ENCODE measurements around the gene DSTYK.
A peak's percentile ranks its signal among the peaks of the same experiment; 100 is the strongest.

Gene DSTYK

DNA sequence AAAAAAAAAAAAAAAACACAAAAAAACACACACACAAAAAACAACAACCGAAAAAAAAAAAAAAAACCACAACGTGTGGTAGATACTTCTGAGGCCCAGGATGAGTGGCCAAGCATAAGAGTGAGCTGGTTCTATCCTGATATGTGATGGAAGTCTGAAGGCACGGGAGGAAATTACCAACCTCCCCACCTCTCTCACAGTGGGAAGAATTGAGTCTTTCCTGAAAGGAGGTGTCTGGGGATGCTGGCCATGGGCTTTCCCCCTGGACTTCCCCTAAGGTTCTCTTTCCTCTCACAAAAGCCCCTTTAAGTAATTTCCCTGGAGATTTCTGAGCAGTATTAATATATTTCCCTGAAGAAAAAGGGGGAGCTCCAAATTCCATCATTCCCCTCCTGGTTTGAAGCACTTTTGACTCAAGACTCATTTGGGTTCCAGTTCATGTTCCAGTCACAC lies 21.5 kb upstream of the DSTYK start:
- peaks cover 30 to 32% of the 10 kb centered on the region in 2 experiments for H3K4me1 ChIP-seq (ENCODE audit: control insufficient read depth in 1 of 2, insufficient read depth in 1 of 2, low read depth in 1 of 2, low read length in 1 of 2)
- H3K27ac ChIP-seq, result no peak overlapping the region
- TF ChIP-seq, protein P1, sequence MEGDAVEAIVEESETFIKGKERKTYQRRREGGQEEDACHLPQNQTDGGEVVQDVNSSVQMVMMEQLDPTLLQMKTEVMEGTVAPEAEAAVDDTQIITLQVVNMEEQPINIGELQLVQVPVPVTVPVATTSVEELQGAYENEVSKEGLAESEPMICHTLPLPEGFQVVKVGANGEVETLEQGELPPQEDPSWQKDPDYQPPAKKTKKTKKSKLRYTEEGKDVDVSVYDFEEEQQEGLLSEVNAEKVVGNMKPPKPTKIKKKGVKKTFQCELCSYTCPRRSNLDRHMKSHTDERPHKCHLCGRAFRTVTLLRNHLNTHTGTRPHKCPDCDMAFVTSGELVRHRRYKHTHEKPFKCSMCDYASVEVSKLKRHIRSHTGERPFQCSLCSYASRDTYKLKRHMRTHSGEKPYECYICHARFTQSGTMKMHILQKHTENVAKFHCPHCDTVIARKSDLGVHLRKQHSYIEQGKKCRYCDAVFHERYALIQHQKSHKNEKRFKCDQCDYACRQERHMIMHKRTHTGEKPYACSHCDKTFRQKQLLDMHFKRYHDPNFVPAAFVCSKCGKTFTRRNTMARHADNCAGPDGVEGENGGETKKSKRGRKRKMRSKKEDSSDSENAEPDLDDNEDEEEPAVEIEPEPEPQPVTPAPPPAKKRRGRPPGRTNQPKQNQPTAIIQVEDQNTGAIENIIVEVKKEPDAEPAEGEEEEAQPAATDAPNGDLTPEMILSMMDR (IDR thresholded peaks at IDR 0.05), result no peak
- no peaks in the 10 kb centered on the region for H3K9me3 ChIP-seq
- peaks cover 30% of the 10 kb centered on the region for H3K27me3 ChIP-seq
- no peaks in the 10 kb centered on the region for H3K36me3 ChIP-seq
- no peak overlapping the region for H3K4me3 ChIP-seq (ENCODE audit: low read depth in 1 of 2, low read length in 1 of 2)

DNA sequence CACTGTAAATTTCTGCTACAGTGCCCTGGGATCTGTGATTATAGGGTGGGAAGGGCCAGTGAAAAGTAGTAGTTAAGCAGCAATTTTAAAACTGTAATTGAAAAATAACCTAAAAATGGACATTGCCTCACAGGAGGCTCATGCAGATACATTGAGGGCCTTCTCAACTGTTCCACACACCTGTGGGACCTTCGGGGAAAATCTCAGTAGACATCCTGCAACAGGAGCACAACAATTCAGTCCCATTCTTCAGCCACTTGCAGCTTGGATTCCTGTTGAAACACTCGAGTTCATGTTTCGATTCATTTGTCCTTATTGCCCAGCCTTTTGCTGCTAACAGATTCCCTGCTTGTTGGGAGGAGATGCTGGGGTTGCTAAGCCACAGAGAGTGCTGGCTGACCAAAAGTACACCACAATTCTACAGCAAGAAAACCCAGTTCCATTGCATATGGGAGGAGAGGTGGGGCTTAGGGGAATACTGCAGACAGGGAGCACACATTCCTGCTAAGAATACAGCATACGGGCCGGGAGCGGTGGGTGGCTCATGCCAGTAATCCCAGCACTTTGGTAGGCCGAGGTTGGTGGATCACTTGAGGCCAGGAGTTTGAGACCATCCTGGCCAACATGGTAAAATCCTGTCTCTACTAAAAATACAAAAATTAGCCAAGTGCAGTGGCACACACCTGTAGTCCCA lies 20.8 kb upstream of the DSTYK start:
- H3K27ac ChIP-seq, result no peak overlapping the region
- H3K27me3 ChIP-seq, result peaks cover 37% of the 10 kb centered on the region
- H3K4me3 ChIP-seq (ENCODE audit: low read depth in 1 of 2, low read length in 1 of 2), result no peak overlapping the region
- peaks cover 28 to 30% of the 10 kb centered on the region in 2 experiments for H3K4me1 ChIP-seq (ENCODE audit: control insufficient read depth in 1 of 2, insufficient read depth in 1 of 2, low read depth in 1 of 2, low read length in 1 of 2)
- TF ChIP-seq, protein P1 (IDR thresholded peaks at IDR 0.05), result no peak
- no peaks in the 10 kb centered on the region for H3K36me3 ChIP-seq
- no peaks in the 10 kb centered on the region for H3K9me3 ChIP-seq

DNA sequence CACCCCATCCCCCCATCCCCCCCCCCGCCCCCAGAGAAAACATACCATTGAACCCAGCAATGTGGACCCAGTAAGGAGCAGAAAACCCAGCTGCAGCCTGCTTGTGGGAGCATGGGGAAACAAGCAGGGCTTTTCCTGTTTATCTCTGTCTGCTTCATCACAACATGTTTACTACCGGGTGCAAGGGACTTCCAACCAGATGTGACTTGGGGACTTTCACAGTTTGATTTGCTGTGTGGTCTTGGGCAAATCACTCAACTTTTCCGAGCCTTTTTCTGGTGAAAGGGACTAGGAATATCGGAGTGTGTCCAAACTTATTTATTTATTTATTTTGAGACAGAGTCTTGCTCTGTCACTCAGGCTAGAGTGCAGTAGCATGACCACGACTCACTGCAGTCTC lies 19.5 kb upstream of the DSTYK start:
- no peaks in the 10 kb centered on the region for H3K9me3 ChIP-seq
- H3K4me1 ChIP-seq (ENCODE audit: control insufficient read depth in 1 of 2, insufficient read depth in 1 of 2, low read depth in 1 of 2, low read length in 1 of 2), result peaks cover 25 to 28% of the 10 kb centered on the region in 2 experiments
- no peaks in the 10 kb centered on the region for H3K36me3 ChIP-seq
- no peak overlapping the region for H3K4me3 ChIP-seq (ENCODE audit: low read depth in 1 of 2, low read length in 1 of 2)
- H3K27ac ChIP-seq, result no peak overlapping the region
- peaks cover 50% of the 10 kb centered on the region for H3K27me3 ChIP-seq
- TF ChIP-seq, protein P1 (IDR thresholded peaks at IDR 0.05), result no peak

DNA sequence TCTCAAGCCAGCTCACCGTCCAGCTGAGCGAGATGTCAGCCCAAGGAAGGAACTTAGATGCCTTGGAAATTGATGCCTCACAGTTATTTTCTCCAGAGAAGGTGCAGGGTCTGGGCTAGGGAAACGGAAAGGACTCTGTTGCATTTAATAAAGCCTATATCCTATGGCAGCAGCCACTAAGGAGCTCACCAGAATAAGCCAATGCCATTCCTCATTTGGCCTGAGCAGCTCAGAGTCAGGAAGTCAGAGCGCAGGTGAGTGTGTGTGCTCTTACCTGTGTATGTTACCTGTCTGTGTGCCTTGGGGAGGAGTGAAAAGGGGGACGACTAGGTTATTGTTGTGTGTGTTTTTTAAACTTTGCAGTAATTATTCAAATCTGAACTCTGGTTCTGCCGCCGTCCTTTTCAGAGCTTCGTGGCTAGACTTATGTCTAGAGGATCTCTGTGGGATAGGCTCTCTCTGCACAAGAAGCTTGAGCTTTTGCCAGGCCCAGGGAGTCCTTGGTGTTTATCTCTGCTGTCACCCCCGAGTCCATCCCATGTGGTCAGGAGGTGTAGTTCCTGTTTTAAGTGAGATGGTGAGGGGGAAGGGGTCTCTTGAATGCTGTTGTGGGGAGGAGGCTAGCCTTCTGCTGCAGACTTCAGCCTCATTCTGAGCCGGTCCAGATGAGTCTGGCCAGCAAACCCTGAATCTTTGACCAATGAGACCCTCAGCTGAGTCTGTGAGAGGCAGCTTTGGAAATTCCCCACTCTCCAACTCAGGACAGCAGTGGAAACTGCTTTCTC lies 18.6 kb upstream of the DSTYK start:
- TF ChIP-seq, protein P1 (IDR thresholded peaks at IDR 0.05), result no peak
- Histone ChIP-seq H3K36me3 (no peaks in the 10 kb centered on the region), H3K4me1 (ENCODE audit: control insufficient read depth in 1 of 2, insufficient read depth in 1 of 2, low read depth in 1 of 2, low read length in 1 of 2) (peaks cover 25 to 28% of the 10 kb centered on the region in 2 experiments), H3K4me3 (ENCODE audit: low read depth in 1 of 2, low read length in 1 of 2) (no peak overlapping the region), H3K27ac (no peak overlapping the region), H3K27me3 (peaks cover 59% of the 10 kb centered on the region), H3K9me3 (no peaks in the 10 kb centered on the region)

DNA sequence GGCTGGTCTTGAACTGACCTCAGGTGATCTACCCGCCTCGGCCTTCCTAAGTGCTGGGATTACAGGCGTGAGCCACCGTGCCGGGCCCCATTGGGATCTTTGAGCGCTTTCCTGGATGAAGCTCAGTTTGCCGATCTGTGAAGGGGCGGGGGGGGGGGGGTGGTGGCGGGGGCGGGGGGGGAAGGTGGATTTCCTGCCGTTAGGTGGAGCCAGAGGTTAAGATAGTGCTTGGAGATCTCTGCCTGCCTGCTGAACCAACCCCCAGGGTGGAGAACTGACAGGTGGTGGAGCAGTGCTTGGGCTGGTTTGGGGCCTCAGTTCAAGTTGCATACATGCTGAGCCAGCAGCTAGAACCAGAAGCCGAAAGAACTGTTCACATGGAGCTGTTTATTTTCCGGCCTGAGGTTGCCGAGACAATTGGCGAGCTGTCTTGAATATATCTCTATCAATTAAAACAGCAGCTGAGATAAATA lies 17.9 kb upstream of the DSTYK start:
- peaks cover 25 to 28% of the 10 kb centered on the region in 2 experiments for H3K4me1 ChIP-seq (ENCODE audit: control insufficient read depth in 1 of 2, insufficient read depth in 1 of 2, low read depth in 1 of 2, low read length in 1 of 2)
- peaks cover 65% of the 10 kb centered on the region for H3K27me3 ChIP-seq
- TF ChIP-seq, protein P1 (IDR thresholded peaks at IDR 0.05), result no peak
- no peaks in the 10 kb centered on the region for H3K9me3 ChIP-seq
- H3K27ac ChIP-seq, result no peak overlapping the region
- no peaks in the 10 kb centered on the region for H3K36me3 ChIP-seq
- H3K4me3 ChIP-seq (ENCODE audit: low read depth in 1 of 2, low read length in 1 of 2), result peak overlapping the region; percentile 31 to 61

Measured in neutrophil (primary cell).